CD4-positive, alpha-beta T cell (primary cell): ENCODE data around the gene PITPNC1. TPM values are rescaled to one million over a fixed set of nuclear protein-coding genes. Genes with fewer than 3 reads are reported as not detected.

Source experiments
- ATAC-seq: fragments of 200-7000 bp; cut with Tn5 transposase; one replicate; pipeline ENCODE4 v1.10.0; 2022; ENCODE audit warnings: mild to moderate bottlenecking; ENCODE audit not compliant: poor library complexity
- CTCF ChIA-PET: fragments of 350-600 bp; sonication (Branson Sonifier 250); formaldehyde crosslinking; loops from one replicate; lab custom pipeline; 2021; ENCODE audit warnings: antibody characterized with exemption, inconsistent platforms; lab: Charles Lee
- POLR2A ChIA-PET: fragments of 350-600 bp; sonication (Branson Sonifier 250); formaldehyde crosslinking; loops from one replicate; lab custom pipeline; 2021; ENCODE audit warnings: antibody characterized with exemption, inconsistent platforms; lab: Charles Lee
- DNase-seq, 14 experiments: peaks; one replicate each; pipeline ENCODE4 v3.0.0-alpha.2; 2013 to 2020; ENCODE audit warnings: mixed read lengths in 2 of 14
- H3K27ac ChIP-seq, 2 donors: one replicate each; pipeline versions ENCODE4 v1.5.1 to v1.7.0; 2013; ENCODE audit warnings: low read length in 2 of 2, low read depth in 1 of 2, mild to moderate bottlenecking in 1 of 2
- H3K27me3 ChIP-seq, 2 experiments: 1 replicate in 1 of 2; 2 replicates in 1 of 2; pipeline versions ENCODE4 v1.6.1 to v1.7.0; 2013; ENCODE audit warnings: low read length in 2 of 2, control low read depth in 1 of 2, mild to moderate bottlenecking in 1 of 2, moderate library complexity in 1 of 2; ENCODE audit not compliant: insufficient read depth in 2 of 2, control insufficient read depth in 1 of 2
- H3K36me3 ChIP-seq: one replicate; pipeline ENCODE4 v1.6.1; 2013; ENCODE audit warnings: low read length, control low read depth; ENCODE audit not compliant: insufficient read depth
- H3K4me1 ChIP-seq: one replicate; pipeline ENCODE4 v1.6.1; 2013; ENCODE audit warnings: low read length, control low read depth; ENCODE audit not compliant: insufficient read depth
- H3K4me3 ChIP-seq: one replicate; pipeline ENCODE4 v1.5.1; 2013; ENCODE audit warnings: mild to moderate bottlenecking, low read length, moderate library complexity
- H3K9me3 ChIP-seq, 2 experiments: 1 replicate in 1 of 2; 2 replicates in 1 of 2; pipeline versions ENCODE4 v1.6.1 to v1.7.0; 2013; ENCODE audit warnings: low read length in 2 of 2, mild to moderate bottlenecking in 2 of 2, control low read depth in 1 of 2, moderate library complexity in 1 of 2; ENCODE audit not compliant: control insufficient read depth in 1 of 2, insufficient read depth in 1 of 2
- H3K27ac Mint-ChIP-seq: one replicate; pipeline ENCODE4 v1.8.0; 2020; ENCODE audit warnings: mixed read lengths
- H3K27me3 Mint-ChIP-seq: one replicate; pipeline ENCODE4 v1.8.0; 2021; ENCODE audit warnings: mixed read lengths
- H3K36me3 Mint-ChIP-seq: one replicate; pipeline ENCODE4 v1.8.0; 2021; ENCODE audit warnings: low read depth, mixed read lengths
- H3K4me1 Mint-ChIP-seq: one replicate; pipeline ENCODE4 v1.8.0; 2021; ENCODE audit warnings: low read depth, mixed read lengths
- H3K4me3 Mint-ChIP-seq: one replicate; pipeline ENCODE4 v1.8.0; 2020; ENCODE audit warnings: mild to moderate bottlenecking, mixed read lengths
- H3K9me3 Mint-ChIP-seq: one replicate; pipeline ENCODE4 v1.8.0; 2020; ENCODE audit warnings: mixed read lengths
- intact Hi-C, 2 experiments: fragments of 100-400 bp; cut with DNase I in 1 of 2; cut with micrococcal nuclease in 1 of 2; formaldehyde crosslinking; loops; one replicate each; pipeline versions ENCODE4 v1.15.1 to v1.9.0; 2023 to 2025; cut with DNase I, micrococcal nuclease
- total RNA-seq, 174 experiments: library from RNA in 2 of 174; stranded (reverse) in 2 of 174; gene quantifications; one replicate each; pipeline ENCODE4 v1.2.3 and lab custom pipeline; 2021 to 2026
- TF ChIP-seq, protein P1 (sequence below): fragments of 200-600 bp; IDR thresholded peaks from one replicate; pipeline ENCODE4 v1.8.0; 2022; ENCODE audit warnings: antibody characterized with exemption, mild to moderate bottlenecking

The PITPNC1 gene
- total RNA-seq, 2 experiments from 2014 or later, result 80.2 to 83.4 TPM

- ChIA-PET CTCF (interaction anchor here (1.1 to 2.1 kb wide), 2 partner anchors 16 to 117 kb away, joined by 4 to 9 read pairs; no protein-coding TSS in a partner anchor), POLR2A (no interaction called here)
- TF ChIP-seq, protein P1, sequence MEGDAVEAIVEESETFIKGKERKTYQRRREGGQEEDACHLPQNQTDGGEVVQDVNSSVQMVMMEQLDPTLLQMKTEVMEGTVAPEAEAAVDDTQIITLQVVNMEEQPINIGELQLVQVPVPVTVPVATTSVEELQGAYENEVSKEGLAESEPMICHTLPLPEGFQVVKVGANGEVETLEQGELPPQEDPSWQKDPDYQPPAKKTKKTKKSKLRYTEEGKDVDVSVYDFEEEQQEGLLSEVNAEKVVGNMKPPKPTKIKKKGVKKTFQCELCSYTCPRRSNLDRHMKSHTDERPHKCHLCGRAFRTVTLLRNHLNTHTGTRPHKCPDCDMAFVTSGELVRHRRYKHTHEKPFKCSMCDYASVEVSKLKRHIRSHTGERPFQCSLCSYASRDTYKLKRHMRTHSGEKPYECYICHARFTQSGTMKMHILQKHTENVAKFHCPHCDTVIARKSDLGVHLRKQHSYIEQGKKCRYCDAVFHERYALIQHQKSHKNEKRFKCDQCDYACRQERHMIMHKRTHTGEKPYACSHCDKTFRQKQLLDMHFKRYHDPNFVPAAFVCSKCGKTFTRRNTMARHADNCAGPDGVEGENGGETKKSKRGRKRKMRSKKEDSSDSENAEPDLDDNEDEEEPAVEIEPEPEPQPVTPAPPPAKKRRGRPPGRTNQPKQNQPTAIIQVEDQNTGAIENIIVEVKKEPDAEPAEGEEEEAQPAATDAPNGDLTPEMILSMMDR, result no peak
- Histone ChIP-seq H3K4me3 (no peak overlapping the region), H3K36me3 (peaks cover 8% of the 10 kb centered on the region), H3K4me1 (peaks cover 36% of the 10 kb centered on the region), H3K27me3 (no peaks in the 10 kb centered on the region), H3K9me3 (no peaks in the 10 kb centered on the region), H3K27ac (no peak overlapping the region)
- intact Hi-C loops, result loop anchor here in 1 of 2 experiments (5.0 kb wide), 1 partner anchor 196 kb away; no protein-coding TSS in a partner anchor
- no peak for ATAC-seq
- peaks cover 77% of the 10 kb centered on the region for H3K4me1 Mint-ChIP-seq
- no peaks in the 10 kb centered on the region for H3K27me3 Mint-ChIP-seq
- DNase-seq, result peak in 2 of 14 experiments; percentile 33 to 48
- H3K9me3 Mint-ChIP-seq, result no peaks in the 10 kb centered on the region
- H3K4me3 Mint-ChIP-seq, result no peak overlapping the region
- H3K36me3 Mint-ChIP-seq, result peaks cover 18% of the 10 kb centered on the region
- peak overlapping the region; percentile 49 for H3K27ac Mint-ChIP-seq
These were observed 114.1 kb downstream of the PITPNC1 start for GRCh38 chr17:67491009-67491680.

DNA sequence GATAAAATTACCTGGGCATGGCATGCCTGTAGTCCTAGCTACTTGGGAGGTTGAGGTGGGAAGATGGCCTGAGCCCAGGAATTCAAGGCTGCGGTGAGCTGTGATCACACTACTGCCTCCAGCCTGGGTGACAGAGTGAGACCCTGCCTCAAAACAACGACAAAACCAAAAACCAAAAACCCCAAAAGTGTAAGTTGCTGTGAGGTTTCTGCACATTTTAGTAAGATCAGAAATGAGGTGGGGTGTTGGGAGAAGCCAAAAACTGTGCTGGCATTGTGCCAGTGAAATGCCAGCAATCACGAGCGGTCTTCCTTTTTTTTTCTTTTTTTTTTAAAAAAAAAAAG, 114.6 kb downstream of the PITPNC1 start:
- intact Hi-C loops, result loop anchor here in 1 of 2 experiments (5.0 kb wide), 1 partner anchor 196 kb away; no protein-coding TSS in a partner anchor
- ATAC-seq (no peak), DNase-seq (no peak)
- no peaks in the 10 kb centered on the region for H3K27me3 Mint-ChIP-seq
- peaks cover 77% of the 10 kb centered on the region for H3K4me1 Mint-ChIP-seq
- Histone ChIP-seq H3K27ac (no peak overlapping the region), H3K4me3 (no peak overlapping the region), H3K4me1 (peaks cover 33% of the 10 kb centered on the region), H3K36me3 (peaks cover 8% of the 10 kb centered on the region), H3K27me3 (no peaks in the 10 kb centered on the region), H3K9me3 (no peaks in the 10 kb centered on the region)
- no peak overlapping the region for H3K27ac Mint-ChIP-seq
- ChIA-PET CTCF (interaction anchor here (1.1 to 2.1 kb wide), 2 partner anchors 16 to 117 kb away, joined by 4 to 9 read pairs; no protein-coding TSS in a partner anchor), POLR2A (no interaction called here)
- H3K36me3 Mint-ChIP-seq, result peaks cover 15% of the 10 kb centered on the region
- no peaks in the 10 kb centered on the region for H3K9me3 Mint-ChIP-seq
- H3K4me3 Mint-ChIP-seq, result no peak overlapping the region
- TF ChIP-seq, protein P1, result no peak

- intact Hi-C loops, result loop anchor here in 1 of 2 experiments (5.0 kb wide), 1 partner anchor 195 kb away; no protein-coding TSS in a partner anchor
- Histone ChIP-seq H3K4me3 (no peak overlapping the region), H3K27ac (no peak overlapping the region), H3K27me3 (no peaks in the 10 kb centered on the region), H3K9me3 (no peaks in the 10 kb centered on the region), H3K36me3 (peaks cover 8% of the 10 kb centered on the region), H3K4me1 (peaks cover 26% of the 10 kb centered on the region)
- H3K9me3 Mint-ChIP-seq, result no peaks in the 10 kb centered on the region
- H3K4me1 Mint-ChIP-seq, result peaks cover 70% of the 10 kb centered on the region
- H3K36me3 Mint-ChIP-seq, result peaks cover 15% of the 10 kb centered on the region
- H3K27ac Mint-ChIP-seq, result peak overlapping the region; percentile 3
- TF ChIP-seq, protein P1, result no peak
- no peak for ATAC-seq
- no peaks in the 10 kb centered on the region for H3K27me3 Mint-ChIP-seq
- CTCF ChIA-PET, result interaction anchor here (1.1 to 2.1 kb wide), 2 partner anchors 17 to 118 kb away, joined by 4 to 9 read pairs; no protein-coding TSS in a partner anchor
- H3K4me3 Mint-ChIP-seq, result no peak overlapping the region
- DNase-seq, result no peak
- POLR2A ChIA-PET, result no interaction called here
These were observed 115.2 kb downstream of the PITPNC1 start for GRCh38 chr17:67492251-67492740.
